ENCODE data around the gene CDH2.

CDH2 gene

GRCh38 chr18:28040716-28041115 lies 136.2 kb downstream of the CDH2 start:
- no peak for DNase-seq (ENCODE audit: low spot score)

- DNase-seq (ENCODE audit: low spot score), result no peak
These were observed 136.7 kb downstream of the CDH2 start for GRCh38 chr18:28040211-28040610.

GRCh38 chr18:28039691-28040090 lies 137.2 kb downstream of the CDH2 start:
- DNase-seq (ENCODE audit: low spot score), result no peak

- DNase-seq (ENCODE audit: low spot score), result no peak
These were observed 137.9 kb downstream of the CDH2 start for GRCh38 chr18:28039078-28039477.

- no peak for DNase-seq (ENCODE audit: low spot score)
These were observed 140.4 kb downstream of the CDH2 start for GRCh38 chr18:28036488-28036887.

- DNase-seq (ENCODE audit: low spot score), result no peak
These were observed 142.4 kb downstream of the CDH2 start for GRCh38 chr18:28034567-28034966.

- DNase-seq (ENCODE audit: low spot score), result no peak
These were observed 144.8 kb downstream of the CDH2 start for GRCh38 chr18:28032177-28032576.

- no peak for DNase-seq (ENCODE audit: low spot score)
These were observed 146.5 kb downstream of the CDH2 start for GRCh38 chr18:28030458-28030857.

- DNase-seq (ENCODE audit: low spot score), result no peak
These were observed 149.2 kb downstream of the CDH2 start for GRCh38 chr18:28027755-28028154.

GRCh38 chr18:28019425-28020108 lies 157.4 kb downstream of the CDH2 start:
- no peak for DNase-seq (ENCODE audit: low spot score)

- DNase-seq (ENCODE audit: low spot score), result no peak
These were observed 158.6 kb downstream of the CDH2 start for GRCh38 chr18:28018351-28018750.

GRCh38 chr18:28015671-28016070 lies 161.3 kb downstream of the CDH2 start:
- no peak for DNase-seq (ENCODE audit: low spot score)

- DNase-seq (ENCODE audit: low spot score), result no peak
These were observed 163.9 kb downstream of the CDH2 start for GRCh38 chr18:28013066-28013465.

GRCh38 chr18:28012336-28012735 lies 164.6 kb downstream of the CDH2 start:
- no peak for DNase-seq (ENCODE audit: low spot score)

GRCh38 chr18:28009589-28009988 lies 167.3 kb downstream of the CDH2 start:
- DNase-seq (ENCODE audit: low spot score), result no peak

GRCh38 chr18:28007841-28008240 lies 169.1 kb downstream of the CDH2 start:
- DNase-seq (ENCODE audit: low spot score), result no peak

GRCh38 chr18:28005164-28005563 lies 171.8 kb downstream of the CDH2 start:
- no peak for DNase-seq (ENCODE audit: low spot score)

- DNase-seq (ENCODE audit: low spot score), result no peak
These were observed 172.3 kb downstream of the CDH2 start for GRCh38 chr18:28004606-28005005.

- no peak for DNase-seq (ENCODE audit: low spot score)
These were observed 173.5 kb downstream of the CDH2 start for GRCh38 chr18:28003451-28003850.

GRCh38 chr18:28002841-28003240 lies 174.1 kb downstream of the CDH2 start:
- DNase-seq (ENCODE audit: low spot score), result no peak

GRCh38 chr18:27996801-27997272 lies 180.1 kb downstream of the CDH2 start:
- no peak for DNase-seq (ENCODE audit: low spot score)

GRCh38 chr18:27995770-27996502 lies 181.0 kb downstream of the CDH2 start:
- DNase-seq (ENCODE audit: low spot score), result no peak

- no peak for DNase-seq (ENCODE audit: low spot score)
These were observed 182.4 kb downstream of the CDH2 start for GRCh38 chr18:27994571-27994970.

GRCh38 chr18:27991391-27991790 lies 185.5 kb downstream of the CDH2 start:
- no peak for DNase-seq (ENCODE audit: low spot score)
